GM18909 (cell line): ENCODE data around the gene TEDC1.
"Not testable (repeated sequence)": the region's sequence is repeated elsewhere in the genome, so short reads cannot be mapped to it uniquely, and the experiment has no call there.

Source experiments
- ATAC-seq: cut with Tn5 transposase; IDR thresholded peaks from one replicate; pipeline ENCODE4 v1.9.1; 2021; ENCODE audit warnings: mild to moderate bottlenecking; ENCODE audit not compliant: unreplicated experiment, poor library complexity

Gene TEDC1

DNA sequence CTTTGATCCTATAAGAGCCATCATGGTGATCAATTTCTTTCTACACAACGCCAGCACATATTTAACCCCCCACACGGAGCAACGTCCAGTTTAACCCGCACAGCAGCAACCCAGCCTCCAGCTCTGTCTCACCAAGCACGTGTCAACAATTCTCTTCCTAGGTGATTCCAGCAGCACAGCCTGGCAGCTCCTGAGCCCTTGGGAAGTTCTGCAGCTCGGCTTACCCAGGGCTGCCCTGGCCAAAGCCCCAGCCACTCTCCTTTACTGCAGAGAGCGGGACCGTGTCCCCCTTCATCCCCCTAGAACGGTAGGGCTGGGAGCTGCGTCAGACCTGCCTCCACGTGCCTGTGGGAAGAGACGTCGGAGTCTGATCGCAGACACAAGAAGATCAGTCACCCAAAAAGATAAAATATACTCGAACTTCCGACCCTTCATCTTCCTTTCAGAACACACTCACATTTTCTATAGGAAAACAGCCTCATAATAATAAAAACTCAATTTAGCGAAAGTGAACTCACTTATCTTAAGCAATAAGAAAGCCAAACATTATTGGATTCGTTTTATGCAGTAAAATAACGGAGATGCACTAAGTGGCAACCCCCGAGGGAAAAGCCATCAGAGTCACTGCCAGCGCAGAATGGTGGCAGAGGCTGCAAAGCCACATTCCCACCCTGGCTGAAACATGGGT, 42.9 kb downstream of the TEDC1 start:
- no peak for ATAC-seq

GRCh38 chr14:105534586-105534985, 43.5 kb downstream of the TEDC1 start:
- ATAC-seq: no peak

GRCh38 chr14:105536051-105536450, 45.0 kb downstream of the TEDC1 start:
- ATAC-seq: no peak

DNA sequence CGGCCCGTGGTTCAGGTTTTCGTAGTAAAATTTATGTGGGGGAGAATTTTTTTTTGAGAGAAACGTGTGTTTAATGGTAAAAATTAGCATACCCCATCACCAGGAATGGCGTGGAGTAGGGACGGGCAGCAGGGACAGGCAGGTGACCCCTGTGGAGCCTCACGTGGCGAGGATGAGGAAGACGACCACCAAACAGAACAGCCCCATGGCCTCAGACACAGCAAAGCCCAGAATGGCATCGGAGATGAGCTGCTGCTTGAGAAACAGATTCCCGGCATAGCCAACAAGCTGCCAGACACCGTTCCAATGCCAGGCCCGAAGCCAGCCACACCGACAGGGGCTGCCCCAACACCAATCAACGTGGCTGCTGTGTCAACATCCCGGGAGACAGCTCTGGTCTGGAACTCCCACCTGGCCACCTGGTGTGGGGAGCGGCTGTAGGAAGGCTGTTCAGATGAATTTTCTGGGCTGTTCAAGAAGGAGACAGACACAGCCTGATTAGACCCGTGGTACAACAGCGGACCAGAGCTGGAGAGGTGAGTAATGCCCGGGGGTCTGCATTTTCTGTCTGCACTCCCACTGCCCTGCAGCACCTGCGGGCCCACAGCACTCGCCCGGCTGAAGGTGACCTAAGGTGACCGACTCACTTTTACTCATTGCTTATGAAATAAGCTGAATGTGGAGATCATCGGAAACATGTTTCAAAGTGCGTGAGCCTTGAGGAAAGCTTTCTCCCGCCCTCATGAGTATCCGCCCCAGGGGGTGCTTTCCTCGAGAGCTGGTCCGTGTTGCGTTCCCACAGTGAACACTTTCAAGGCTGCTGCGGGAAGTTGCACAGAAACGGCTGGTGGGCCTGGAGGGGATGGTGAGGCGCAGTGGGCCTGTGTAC, 45.9 kb downstream of the TEDC1 start:
- ATAC-seq: no peak

DNA sequence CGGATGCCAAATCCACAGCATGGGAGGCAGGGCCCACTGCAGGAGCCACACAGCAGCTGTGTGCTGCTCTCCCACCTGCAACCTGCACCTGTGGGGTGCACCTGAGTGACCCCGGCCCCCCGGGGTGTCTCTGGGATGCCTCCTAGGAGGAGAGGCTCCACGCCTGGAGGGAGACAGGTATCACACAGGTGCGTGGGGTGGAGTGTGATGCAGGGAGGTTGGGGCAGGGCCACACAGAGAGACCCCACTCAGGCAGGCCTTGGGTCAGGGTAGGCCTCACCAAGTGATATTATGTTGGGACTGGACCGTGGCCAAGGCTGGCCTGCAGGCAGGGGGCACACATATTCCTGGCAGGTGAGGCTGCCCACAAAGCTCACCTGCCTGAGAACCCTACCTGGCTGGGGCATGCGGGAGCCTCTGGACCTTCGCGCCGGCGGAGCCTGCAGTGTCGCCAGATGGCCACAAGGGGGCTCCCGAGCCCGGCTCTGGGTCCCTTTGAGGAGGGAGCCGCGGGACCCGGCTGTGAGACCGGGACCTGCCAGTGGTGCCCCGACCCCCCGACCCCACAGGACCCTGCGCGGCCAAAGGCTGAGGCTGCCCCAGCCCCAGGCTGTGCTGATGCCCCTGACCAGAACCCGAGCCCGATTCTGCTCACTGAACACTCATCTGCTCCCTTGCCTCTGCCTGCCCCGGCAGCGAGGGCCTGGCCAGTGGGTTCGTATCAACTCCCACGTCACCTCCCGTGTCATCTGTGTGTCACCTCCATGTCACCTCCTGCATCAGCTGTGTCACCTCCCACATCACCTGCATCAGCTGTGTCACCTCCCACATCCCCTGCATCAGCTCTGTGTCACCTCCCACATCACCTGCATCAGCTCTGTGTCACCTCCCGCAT, 46.8 kb downstream of the TEDC1 start:
- ATAC-seq: no peak

- no peak for ATAC-seq
Observed at GRCh38 chr14:105538481-105539049, 47.5 kb downstream of the TEDC1 start.

DNA sequence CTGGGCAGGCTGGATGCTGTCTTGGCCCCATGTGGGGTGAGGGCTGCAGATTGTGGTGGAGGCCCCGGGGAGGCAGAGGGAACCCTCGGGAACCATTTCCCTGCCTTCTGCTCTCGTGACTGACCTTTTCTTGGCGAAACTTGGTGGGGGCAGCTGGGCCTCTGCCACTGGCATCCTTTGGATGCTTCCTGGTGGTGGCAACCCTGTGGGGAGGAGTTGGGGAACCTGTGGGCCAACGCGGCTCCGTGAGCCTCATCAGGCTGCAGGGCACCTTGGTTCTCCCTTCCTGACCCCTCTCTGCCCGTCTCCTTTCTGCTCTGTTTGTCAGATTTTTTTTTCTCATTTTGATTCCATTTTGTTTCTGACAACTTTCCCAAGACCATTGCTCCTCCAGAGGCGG, 49.8 kb downstream of the TEDC1 start:
- ATAC-seq: no peak

DNA sequence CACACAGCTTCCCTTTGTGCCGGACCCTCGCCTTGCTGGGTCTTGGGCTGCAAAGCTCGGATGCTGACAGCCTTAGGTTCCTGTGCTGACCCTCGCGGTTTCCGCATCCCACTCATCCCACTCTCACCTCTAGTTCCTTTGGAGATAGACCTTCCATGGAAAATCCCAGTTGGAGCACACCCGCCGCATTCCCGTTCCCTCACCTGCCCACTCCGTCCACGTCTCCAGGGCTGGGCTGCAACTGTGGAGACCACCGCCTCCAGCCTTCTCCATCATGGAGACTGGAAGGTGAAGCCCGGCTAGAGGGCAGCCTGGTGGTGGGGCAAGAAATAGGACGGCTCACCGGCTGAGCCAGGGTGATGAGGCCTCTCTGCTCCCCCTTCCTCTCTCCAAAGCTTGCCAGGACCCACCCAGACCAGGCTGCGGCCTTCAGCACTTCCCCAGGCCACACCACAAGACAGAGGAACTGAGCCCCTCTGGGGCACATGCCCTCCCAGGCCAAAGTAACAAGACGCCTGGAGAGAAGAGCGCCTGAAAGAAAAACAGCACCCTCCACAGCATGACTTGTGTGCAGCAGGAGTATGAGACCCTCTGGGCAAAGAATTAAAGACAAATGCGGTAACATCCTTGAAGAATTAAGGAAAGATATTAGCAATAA, 50.3 kb downstream of the TEDC1 start:
- ATAC-seq: no peak

DNA sequence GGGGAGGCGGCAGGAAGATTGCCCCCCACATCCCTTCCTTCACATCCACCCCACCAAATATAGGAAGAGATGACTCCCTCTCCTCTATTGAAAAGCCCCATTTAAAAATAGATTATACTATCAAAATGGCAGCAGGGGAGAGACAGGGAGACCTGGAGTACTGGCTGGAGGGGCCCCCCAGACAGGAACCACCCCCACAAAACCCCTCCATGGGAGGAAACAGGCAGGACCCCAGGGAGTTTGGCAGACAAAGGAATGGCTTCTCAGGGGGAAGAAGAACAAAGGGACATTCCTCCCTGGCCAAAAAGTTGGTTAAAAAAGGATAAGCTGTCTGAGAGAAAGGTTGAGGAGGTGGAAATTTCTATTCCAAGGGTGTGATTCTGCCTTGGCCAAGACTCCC, 54.6 kb downstream of the TEDC1 start:
- ATAC-seq: not testable (repeated sequence)

DNA sequence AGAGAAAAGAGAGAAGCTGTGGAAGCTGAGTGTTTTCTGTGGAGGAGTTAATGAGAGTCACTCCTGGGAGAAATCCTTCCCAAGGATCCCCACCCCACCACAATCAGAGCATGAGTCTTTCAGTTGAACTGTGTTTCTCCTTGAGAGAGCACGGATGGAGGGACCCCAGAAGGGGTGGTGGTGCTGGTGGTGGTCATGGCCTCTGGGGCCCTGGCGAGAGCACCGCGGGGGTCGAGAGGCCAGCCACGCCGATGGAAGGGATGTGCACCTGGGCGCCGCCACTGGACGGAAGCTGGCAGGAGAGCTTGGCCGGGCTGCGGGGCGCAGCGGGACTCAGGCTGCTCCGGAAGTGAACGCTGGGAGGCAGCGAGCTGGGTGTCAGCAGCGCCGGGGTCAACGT, 55.4 kb downstream of the TEDC1 start:
- not testable (repeated sequence) for ATAC-seq

- not testable (repeated sequence) for ATAC-seq
Observed at GRCh38 chr14:105547072-105547471, 56.0 kb downstream of the TEDC1 start.

GRCh38 chr14:105547741-105548169, 56.7 kb downstream of the TEDC1 start:
- ATAC-seq: no peak
